ENCODE data around the gene REP15.
"Not testable (repeated sequence)": the region's sequence is repeated elsewhere in the genome, so short reads cannot be mapped to it uniquely, and the experiment has no call there.

Gene REP15

DNA sequence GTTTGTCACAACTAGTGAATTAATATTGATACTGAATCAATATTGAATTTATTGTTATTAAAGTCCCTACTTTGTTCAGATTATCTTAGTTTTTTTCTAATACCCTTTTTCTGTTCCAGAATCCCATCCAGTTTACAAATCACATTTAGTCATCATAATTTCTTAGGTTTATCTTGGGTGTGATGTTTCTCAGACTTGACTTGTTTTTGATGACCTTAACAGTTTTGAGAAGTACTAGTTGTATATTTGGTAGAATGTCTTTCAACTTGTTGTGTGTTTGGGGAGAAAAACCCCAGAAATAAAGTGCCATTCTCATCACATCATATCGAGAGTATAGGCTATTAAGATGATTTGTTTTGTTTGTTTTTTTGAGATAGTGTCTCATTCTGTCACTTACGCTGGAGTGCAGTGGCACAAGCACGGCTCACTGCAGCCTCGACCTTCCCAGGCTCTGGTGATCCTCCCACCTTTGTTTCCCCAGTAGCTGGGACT, 33.9 kb downstream of the REP15 start:
- Histone ChIP-seq H3K9me3 (ENCODE audit: control insufficient read depth, low read length) (no peaks in the 10 kb centered on the region), H3K27ac (ENCODE audit: low read depth, low read length, severe bottlenecking) (no peak overlapping the region), H3K4me3 (ENCODE audit: extremely low read depth, insufficient read depth, low read length, poor library complexity, severe bottlenecking) (no peak overlapping the region), H3K36me3 (ENCODE audit: control insufficient read depth, insufficient read depth, low read length) (peaks cover 53% of the 10 kb centered on the region), H3K4me1 (ENCODE audit: control insufficient read depth, insufficient read depth, low read length, poor library complexity, severe bottlenecking) (no peaks in the 10 kb centered on the region)
- 91 to 100% methylated on average over 3 to 4 of the region's 4 CpGs for WGBS, 2 experiments (ENCODE audit: insufficient coverage in 2 of 2)

GRCh38 chr12:27732281-27732680, 36.0 kb downstream of the REP15 start:
- WGBS, 2 experiments (ENCODE audit: insufficient coverage in 2 of 2), result no CpG with 5 or more reads among the region's 2 CpGs
- H3K4me1 ChIP-seq (ENCODE audit: control insufficient read depth, insufficient read depth, low read length, poor library complexity, severe bottlenecking), result no peaks in the 10 kb centered on the region
- H3K4me3 ChIP-seq (ENCODE audit: extremely low read depth, insufficient read depth, low read length, poor library complexity, severe bottlenecking), result no peak overlapping the region
- no peak overlapping the region for H3K27ac ChIP-seq (ENCODE audit: low read depth, low read length, severe bottlenecking)
- H3K9me3 ChIP-seq (ENCODE audit: control insufficient read depth, low read length), result no peaks in the 10 kb centered on the region
- H3K36me3 ChIP-seq (ENCODE audit: control insufficient read depth, insufficient read depth, low read length), result peaks cover 45% of the 10 kb centered on the region

DNA sequence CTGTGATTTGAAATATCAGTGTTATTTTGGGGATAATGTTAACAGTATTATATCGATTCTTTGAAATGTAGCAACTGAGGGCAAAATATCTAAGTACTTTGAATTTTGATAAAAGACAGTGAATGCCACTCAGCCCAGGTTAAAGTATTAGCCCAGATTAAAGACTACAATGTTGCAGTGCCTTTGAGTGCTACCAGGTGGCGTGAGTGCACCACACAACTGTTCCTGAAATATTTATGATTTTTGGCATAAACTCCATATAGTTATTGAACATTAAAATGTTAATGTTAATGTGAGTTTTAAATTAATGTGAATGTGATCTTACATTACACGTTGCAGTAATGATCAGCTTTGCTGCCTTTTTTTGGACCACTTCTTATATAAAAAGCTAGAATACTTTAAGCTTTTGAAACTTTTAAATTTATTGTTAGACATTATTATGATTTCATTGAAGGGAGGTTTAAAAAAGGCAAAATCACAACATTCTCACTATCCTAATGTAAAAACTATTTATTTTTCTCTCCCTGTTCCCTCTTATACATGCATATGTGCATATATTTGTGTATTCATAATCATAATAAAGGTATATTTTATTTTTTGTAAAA, 36.9 kb downstream of the REP15 start:
- peaks cover 38% of the 10 kb centered on the region for H3K36me3 ChIP-seq (ENCODE audit: control insufficient read depth, insufficient read depth, low read length)
- no peak overlapping the region for H3K4me3 ChIP-seq (ENCODE audit: extremely low read depth, insufficient read depth, low read length, poor library complexity, severe bottlenecking)

DNA sequence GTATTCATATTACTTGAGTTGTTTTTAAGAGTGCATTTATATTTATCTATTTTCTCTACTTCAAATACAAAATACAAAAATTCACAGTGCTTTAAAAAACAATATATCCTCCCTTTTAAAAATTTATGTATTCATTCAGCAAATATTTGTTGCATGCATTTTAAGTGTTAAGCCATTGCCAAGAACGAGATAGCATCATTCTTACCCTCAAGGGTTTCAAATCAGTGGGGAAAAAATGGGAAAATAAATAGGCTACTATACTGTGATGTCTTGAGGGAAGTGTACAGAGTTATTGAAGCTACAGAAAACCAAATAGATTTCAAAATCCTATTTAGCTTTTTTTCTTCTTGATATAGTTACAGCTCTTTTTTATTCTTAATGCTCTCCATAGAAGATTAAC, 37.5 kb downstream of the REP15 start:
- no peaks in the 10 kb centered on the region for H3K9me3 ChIP-seq (ENCODE audit: control insufficient read depth, low read length)
- no peaks in the 10 kb centered on the region for H3K4me1 ChIP-seq (ENCODE audit: control insufficient read depth, insufficient read depth, low read length, poor library complexity, severe bottlenecking)
- H3K27ac ChIP-seq (ENCODE audit: low read depth, low read length, severe bottlenecking), result no peak overlapping the region
- H3K4me3 ChIP-seq (ENCODE audit: extremely low read depth, insufficient read depth, low read length, poor library complexity, severe bottlenecking), result no peak overlapping the region
- peaks cover 40% of the 10 kb centered on the region for H3K36me3 ChIP-seq (ENCODE audit: control insufficient read depth, insufficient read depth, low read length)
- no CpG with 5 or more reads among the region's 1 CpG for WGBS, 2 experiments (ENCODE audit: insufficient coverage in 2 of 2)

More for the DNA sequence above, 36.9 kb downstream of the REP15 start:
- no CpG with 5 or more reads among the region's 3 CpGs for WGBS, 2 experiments (ENCODE audit: insufficient coverage in 2 of 2)
- no peak overlapping the region for H3K27ac ChIP-seq (ENCODE audit: low read depth, low read length, severe bottlenecking)
- no peaks in the 10 kb centered on the region for H3K9me3 ChIP-seq (ENCODE audit: control insufficient read depth, low read length)
- H3K4me1 ChIP-seq (ENCODE audit: control insufficient read depth, insufficient read depth, low read length, poor library complexity, severe bottlenecking), result no peaks in the 10 kb centered on the region

GRCh38 chr12:27734321-27734720, 38.1 kb downstream of the REP15 start:
- not testable (repeated sequence) for H3K9me3 ChIP-seq (ENCODE audit: control insufficient read depth, low read length); H3K4me3 ChIP-seq (ENCODE audit: extremely low read depth, insufficient read depth, low read length, poor library complexity, severe bottlenecking); H3K4me1 ChIP-seq (ENCODE audit: control insufficient read depth, insufficient read depth, low read length, poor library complexity, severe bottlenecking); H3K27ac ChIP-seq (ENCODE audit: low read depth, low read length, severe bottlenecking)
- peaks cover 46% of the 10 kb centered on the region for H3K36me3 ChIP-seq (ENCODE audit: control insufficient read depth, insufficient read depth, low read length)
- 100% methylated on average over 2 to 4 of the region's 9 CpGs for WGBS, 2 experiments (ENCODE audit: insufficient coverage in 2 of 2)

DNA sequence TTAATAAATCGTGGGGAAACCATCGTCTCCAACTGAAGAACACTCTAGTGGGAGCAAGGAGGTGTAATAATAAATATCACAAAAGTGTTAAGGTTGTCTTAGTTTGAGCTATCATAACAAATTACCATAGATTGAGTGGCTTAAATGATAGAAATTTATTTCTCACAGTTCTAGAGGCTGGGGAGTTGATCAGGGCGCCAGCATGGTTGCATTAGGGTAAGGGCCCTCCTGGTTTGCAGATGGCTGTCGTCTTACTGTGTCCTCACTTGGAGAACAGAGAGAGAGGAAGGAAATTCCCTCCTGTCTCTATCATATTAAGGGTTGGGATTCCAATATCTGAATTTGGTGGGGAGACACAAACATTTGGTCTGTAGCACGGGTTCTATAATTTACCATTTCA, 47.4 kb downstream of the REP15 start:
- no peaks in the 10 kb centered on the region for H3K4me1 ChIP-seq (ENCODE audit: control insufficient read depth, insufficient read depth, low read length, poor library complexity, severe bottlenecking)
- H3K4me3 ChIP-seq (ENCODE audit: extremely low read depth, insufficient read depth, low read length, poor library complexity, severe bottlenecking), result no peak overlapping the region
- H3K27ac ChIP-seq (ENCODE audit: low read depth, low read length, severe bottlenecking), result no peak overlapping the region
- WGBS, 2 experiments (ENCODE audit: insufficient coverage in 2 of 2), result 80 to 100% methylated on average over 1 to 2 of the region's 5 CpGs
- no peaks in the 10 kb centered on the region for H3K9me3 ChIP-seq (ENCODE audit: control insufficient read depth, low read length)
- H3K36me3 ChIP-seq (ENCODE audit: control insufficient read depth, insufficient read depth, low read length), result peaks cover 57% of the 10 kb centered on the region

GRCh38 chr12:27745734-27746133, 49.5 kb downstream of the REP15 start:
- H3K9me3 ChIP-seq (ENCODE audit: control insufficient read depth, low read length); H3K4me1 ChIP-seq (ENCODE audit: control insufficient read depth, insufficient read depth, low read length, poor library complexity, severe bottlenecking); H3K4me3 ChIP-seq (ENCODE audit: extremely low read depth, insufficient read depth, low read length, poor library complexity, severe bottlenecking); H3K27ac ChIP-seq (ENCODE audit: low read depth, low read length, severe bottlenecking): not testable (repeated sequence)
- WGBS, 2 experiments (ENCODE audit: insufficient coverage in 2 of 2), result no CpG with 5 or more reads among the region's 1 CpG
- peaks cover 44% of the 10 kb centered on the region for H3K36me3 ChIP-seq (ENCODE audit: control insufficient read depth, insufficient read depth, low read length)
